DLD1 (cell line): ENCODE measurements around the gene CTXN2.

Experiments
- in situ Hi-C: cut with HindIII; loops from 2 replicates; pipeline ENCODE4 v1.10.0; 2017; ENCODE audit warnings: low sequenced_read_pairs

Gene CTXN2

DNA sequence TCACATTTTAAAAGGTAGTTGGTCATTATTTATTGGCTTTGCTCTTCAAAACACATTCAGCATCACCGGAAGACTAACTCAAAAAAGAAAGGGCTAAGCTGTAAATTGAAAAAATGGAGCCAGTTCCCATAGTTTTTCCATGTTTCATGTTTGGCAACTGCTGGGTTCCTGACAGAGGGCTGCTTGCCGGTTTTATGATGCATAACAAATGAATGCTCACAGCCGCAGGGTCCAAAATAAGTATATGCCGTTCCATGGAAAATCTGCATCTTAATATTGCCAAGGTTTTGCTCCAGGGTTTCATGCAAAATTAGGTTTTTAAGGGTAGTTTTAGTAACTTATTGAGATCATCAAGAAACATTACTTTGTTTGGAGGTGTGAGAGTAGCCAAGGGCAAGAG lies 30.4 kb downstream of the CTXN2 start:
- in situ Hi-C loops: no loop called here

- in situ Hi-C loops: no loop called here
Measured at GRCh38 chr15:48222627-48223026, 31.2 kb downstream of the CTXN2 start.

DNA sequence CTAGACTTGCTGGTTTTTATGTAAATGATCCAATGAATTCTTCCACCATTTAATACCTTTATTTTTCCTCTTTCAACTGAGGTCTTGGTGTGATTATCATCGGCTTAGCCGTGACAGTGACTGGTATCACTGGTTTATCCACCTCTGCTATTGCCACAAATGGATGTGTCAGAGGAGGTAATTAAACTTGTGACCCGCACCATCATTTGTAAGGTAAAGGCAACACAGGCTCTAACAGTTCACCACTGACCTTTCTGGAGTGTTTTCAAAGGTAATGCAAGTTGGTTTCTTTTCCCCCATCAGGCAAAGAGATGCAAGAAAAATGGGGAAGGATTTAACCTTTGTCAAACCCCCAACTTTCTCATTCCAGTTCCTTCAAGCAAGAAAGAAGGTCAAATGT lies 34.3 kb downstream of the CTXN2 start:
- in situ Hi-C loops: no loop called here

DNA sequence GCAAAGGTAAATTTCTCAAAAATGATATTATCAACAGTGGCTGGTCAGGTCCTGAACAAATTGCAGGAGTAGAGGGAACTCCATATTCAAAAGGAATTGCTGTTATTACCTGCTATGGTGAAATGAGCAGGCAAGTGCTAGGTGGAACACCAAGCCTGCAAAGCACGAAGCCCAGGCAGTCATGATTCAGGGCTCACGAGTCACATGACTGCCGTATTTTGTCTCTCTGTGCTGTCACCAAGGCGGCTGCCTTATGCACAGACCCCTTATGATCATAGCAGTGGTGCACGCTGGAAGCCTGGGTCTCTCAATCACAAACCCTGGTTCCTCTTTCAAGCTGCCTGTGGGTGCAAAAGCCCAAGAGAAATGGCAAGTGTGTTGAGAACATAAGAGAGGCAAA lies 39.0 kb downstream of the CTXN2 start:
- in situ Hi-C loops: no loop called here

GRCh38 chr15:48233246-48233645 lies 41.8 kb downstream of the CTXN2 start:
- in situ Hi-C loops: no loop called here

- in situ Hi-C loops: no loop called here
Measured at GRCh38 chr15:48239334-48239733, 47.9 kb downstream of the CTXN2 start.

DNA sequence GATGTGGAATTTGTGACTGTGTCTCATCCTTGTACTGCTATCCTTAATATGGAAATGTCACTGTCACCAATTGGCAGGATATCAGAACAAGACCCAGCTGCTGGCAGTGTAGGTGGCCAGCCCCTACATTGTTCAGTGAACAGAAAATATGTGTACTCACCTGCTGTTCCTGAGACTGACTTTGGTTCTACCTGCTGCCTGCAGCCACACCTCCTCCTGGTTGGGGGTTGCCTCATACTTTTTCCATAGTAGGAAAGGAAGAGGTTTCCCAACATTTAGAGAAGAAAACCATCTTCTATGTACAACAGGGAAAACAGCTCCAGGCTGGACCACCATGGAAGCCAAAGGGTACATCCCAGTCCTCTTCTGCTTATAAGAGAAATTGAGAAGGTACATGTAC lies 50.5 kb downstream of the CTXN2 start:
- in situ Hi-C loops: no loop called here

DNA sequence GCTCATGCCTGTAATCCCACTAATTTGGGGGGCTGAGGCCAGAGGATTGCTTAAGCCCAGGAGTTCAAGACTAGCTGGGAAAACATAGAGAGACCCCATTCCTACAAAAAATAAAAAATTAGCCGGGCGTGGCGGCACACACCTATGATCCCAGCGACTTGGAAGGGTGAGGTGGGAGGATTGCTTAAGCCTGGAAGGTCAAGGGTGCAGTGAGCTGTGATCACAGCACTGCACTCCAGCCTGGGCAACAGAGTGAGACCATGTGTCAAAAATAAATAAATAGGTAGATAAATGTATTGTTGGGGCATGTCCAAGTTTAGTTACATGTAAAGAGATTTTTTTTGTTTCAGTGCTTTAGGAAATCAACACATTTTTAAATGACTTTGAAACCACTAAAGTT lies 51.1 kb downstream of the CTXN2 start:
- in situ Hi-C loops: no loop called here

- in situ Hi-C loops: no loop called here
Measured at GRCh38 chr15:48244921-48245320, 53.5 kb downstream of the CTXN2 start.

GRCh38 chr15:48248414-48248813 lies 56.9 kb downstream of the CTXN2 start:
- in situ Hi-C loops: no loop called here

- in situ Hi-C loops: no loop called here
Measured at GRCh38 chr15:48250640-48251076, 59.2 kb downstream of the CTXN2 start.

- in situ Hi-C loops: no loop called here
Measured at GRCh38 chr15:48253172-48253571, 61.7 kb downstream of the CTXN2 start.
